Jurkat, Clone E6-1 (cell line): Measurements from ENCODE around the gene SLC34A3.
A peak's percentile ranks its signal among the peaks of the same experiment; 100 is the strongest.

Source experiments
- DNase-seq: peaks from one replicate; pipeline ENCODE4 v3.0.0-alpha.2; 2011; ENCODE audit warnings: low read depth, low spot score
- H3K4me3 ChIP-seq: 2 replicates; pipeline ENCODE4 v1.5.1; 2011; ENCODE audit warnings: mild to moderate bottlenecking, low read length, control low read depth, moderate library complexity

SLC34A3 gene

GRCh38 chr9:137226338-137227053 is 4.2 kb upstream of the SLC34A3 start:
- no peak overlapping the region for H3K4me3 ChIP-seq
- no peak for DNase-seq

- H3K4me3 ChIP-seq = no peak within 1 kb of the TSS
- peak; percentile 62 for DNase-seq
Measured at GRCh38 chr9:137227054-137227852, 3.4 kb upstream of the SLC34A3 start, which contains the start of gene RNF224. RNF224 (plus strand) TSS chr9:137227502; CDS start chr9:137228336, 834 bp downstream.

GRCh38 chr9:137227853-137228505 is 2.7 kb upstream of the SLC34A3 start:
- no peak overlapping the region for H3K4me3 ChIP-seq
- no peak for DNase-seq

GRCh38 chr9:137228506-137228967 is 2.2 kb upstream of the SLC34A3 start:
- H3K4me3 ChIP-seq = no peak overlapping the region
- no peak for DNase-seq

- DNase-seq = no peak
- H3K4me3 ChIP-seq = no peak overlapping the region
Measured at GRCh38 chr9:137228968-137229896, 1.5 kb upstream of the SLC34A3 start.

- no peak overlapping the region for H3K4me3 ChIP-seq
- DNase-seq = no peak
Measured at GRCh38 chr9:137229903-137230704, 597 bp upstream of the SLC34A3 start.

- DNase-seq = no peak
- no peak overlapping the region for H3K4me3 ChIP-seq
Measured at GRCh38 chr9:137231372-137232039, 805 bp downstream of the SLC34A3 start.

GRCh38 chr9:137232101-137232500 is 1.4 kb downstream of the SLC34A3 start:
- DNase-seq = no peak
- no peak overlapping the region for H3K4me3 ChIP-seq

GRCh38 chr9:137232510-137232909 is 1.8 kb downstream of the SLC34A3 start:
- H3K4me3 ChIP-seq = no peak overlapping the region
- DNase-seq = no peak

GRCh38 chr9:137233143-137233980 is 2.7 kb downstream of the SLC34A3 start:
- H3K4me3 ChIP-seq = no peak overlapping the region
- no peak for DNase-seq

GRCh38 chr9:137234055-137234697 is 3.5 kb downstream of the SLC34A3 start:
- H3K4me3 ChIP-seq = no peak overlapping the region
- DNase-seq = no peak

GRCh38 chr9:137234758-137235423 is 4.2 kb downstream of the SLC34A3 start:
- H3K4me3 ChIP-seq = no peak overlapping the region
- no peak for DNase-seq

- DNase-seq = no peak
- no peak overlapping the region for H3K4me3 ChIP-seq
Measured at GRCh38 chr9:137235424-137236237, 4.9 kb downstream of the SLC34A3 start.

GRCh38 chr9:137236238-137236935 is 5.7 kb downstream of the SLC34A3 start:
- 0 out of 2 replicates have a peak overlapping the region, but pooled peaks have one; percentile 9 for H3K4me3 ChIP-seq

More at GRCh38 chr9:137236238-137236935, 5.7 kb downstream of the SLC34A3 start:
- peak; percentile 76 for DNase-seq
